ENCODE results near the gene P2RX7. TPM values are rescaled to one million over a fixed set of nuclear protein-coding genes. Genes with fewer than 3 reads are reported as not detected.

The P2RX7 gene
- polyA plus RNA-seq, 2 of the 4 experiments (the other 2 are of a cell fraction): 0.03 TPM; not detected in 1

DNA sequence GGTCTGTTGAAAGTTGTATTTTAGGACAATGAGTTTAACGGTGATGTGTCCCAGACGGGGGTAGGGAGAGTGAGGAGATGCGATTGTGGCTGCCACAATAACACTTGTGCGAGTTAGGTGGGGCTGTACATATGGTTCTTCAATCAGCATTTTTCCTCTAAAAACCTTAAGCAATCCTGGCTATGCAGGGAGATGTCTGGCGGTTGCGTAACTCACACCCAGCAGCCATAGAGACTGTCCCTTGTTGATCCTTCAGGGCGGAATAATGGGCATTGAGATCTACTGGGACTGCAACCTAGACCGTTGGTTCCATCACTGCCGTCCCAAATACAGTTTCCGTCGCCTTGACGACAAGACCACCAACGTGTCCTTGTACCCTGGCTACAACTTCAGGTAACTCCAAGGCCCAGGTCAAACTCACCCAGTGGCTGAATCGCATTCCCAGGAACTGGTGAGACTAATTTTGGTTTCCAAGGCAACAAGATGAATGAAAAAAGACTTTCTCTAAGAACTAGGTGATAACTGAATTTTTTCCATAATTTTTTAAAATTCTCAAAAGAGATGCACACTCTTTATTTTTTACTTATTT, 34.6 kb downstream of the P2RX7 start:
- no peaks in the 10 kb centered on the region for H3K4me1 ChIP-seq
- ATAC-seq (no peak; a peak in 2 of 6 replicates), DNase-seq (ENCODE audit: low read depth in 1 of 2, low spot score in 1 of 2) (no peak), FAIRE-seq (no peak)
- no peak for TF ChIP-seq ZFP36 (IDR thresholded peaks at IDR 0.05; ENCODE audit: borderline replicate concordance, partially characterized antibody)
- peak; percentile 53 to 75; a peak in 2 of 4 replicates for TF ChIP-seq CEBPB (IDR thresholded peaks at IDR 0.05)
- no peak overlapping the region for H3K4me3 ChIP-seq
- H3K9me3 ChIP-seq: no peaks in the 10 kb centered on the region
- H3K4me2 ChIP-seq: no peak overlapping the region
- 64% methylated on average over 14 of the region's 14 CpGs for WGBS (ENCODE audit: missing lambda C conversion rate)
- no peak overlapping the region for H3K27ac ChIP-seq
- ChIA-PET POLR2A (no interaction called here), CTCF (interaction anchor here (0.6 kb wide), 3 partner anchors 35 to 110 kb away, joined by 3 to 4 read pairs (median 4); partner anchors contain the start of gene P2RX7)

DNA sequence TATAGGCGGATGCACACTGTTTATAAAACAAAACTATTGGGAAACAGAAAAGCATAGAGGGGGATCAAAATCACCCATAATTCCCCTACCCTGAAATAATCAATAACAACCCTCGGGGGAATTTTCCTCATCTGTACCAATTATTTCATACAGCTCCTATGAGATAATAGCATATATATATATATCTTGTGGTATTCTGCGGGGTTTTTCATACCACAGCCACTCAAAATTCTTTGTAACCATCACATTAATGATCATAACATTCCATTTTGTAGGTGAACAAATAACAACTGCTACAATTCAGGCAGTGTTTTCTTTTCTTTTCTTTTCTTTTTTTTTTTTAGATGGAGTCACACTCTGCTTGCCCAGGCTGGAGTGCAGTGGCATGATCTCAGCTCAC, 35.3 kb downstream of the P2RX7 start:
- no peak for TF ChIP-seq FOSL2 (IDR thresholded peaks at IDR 0.05)
- no peak for TF ChIP-seq FOSL2 (CRISPR knock-in tag; IDR thresholded peaks at IDR 0.05)
- TF ChIP-seq ZSCAN20 (CRISPR knock-in tag; IDR thresholded peaks at IDR 0.05): no peak
- TF ChIP-seq EHF (CRISPR knock-in tag; IDR thresholded peaks at IDR 0.05): no peak
- TF ChIP-seq FOXS1 (CRISPR knock-in tag; IDR thresholded peaks at IDR 0.05): no peak
- no peak for TF ChIP-seq MAZ (IDR thresholded peaks at IDR 0.05; ENCODE audit: borderline replicate concordance, low read depth, low read length)
- TF ChIP-seq FOSB (CRISPR knock-in tag; IDR thresholded peaks at IDR 0.05): no peak
- TF ChIP-seq ZNF302 (CRISPR knock-in tag; IDR thresholded peaks at IDR 0.05): no peak
- no peak for TF ChIP-seq TP53 (CRISPR knock-in tag; IDR thresholded peaks at IDR 0.05)
- no peak for TF ChIP-seq CTCF (IDR thresholded peaks at IDR 0.05)
- no peak for TF ChIP-seq MYC (IDR thresholded peaks at IDR 0.05; ENCODE audit: borderline replicate concordance, low read length)
- TF ChIP-seq, protein P1, sequence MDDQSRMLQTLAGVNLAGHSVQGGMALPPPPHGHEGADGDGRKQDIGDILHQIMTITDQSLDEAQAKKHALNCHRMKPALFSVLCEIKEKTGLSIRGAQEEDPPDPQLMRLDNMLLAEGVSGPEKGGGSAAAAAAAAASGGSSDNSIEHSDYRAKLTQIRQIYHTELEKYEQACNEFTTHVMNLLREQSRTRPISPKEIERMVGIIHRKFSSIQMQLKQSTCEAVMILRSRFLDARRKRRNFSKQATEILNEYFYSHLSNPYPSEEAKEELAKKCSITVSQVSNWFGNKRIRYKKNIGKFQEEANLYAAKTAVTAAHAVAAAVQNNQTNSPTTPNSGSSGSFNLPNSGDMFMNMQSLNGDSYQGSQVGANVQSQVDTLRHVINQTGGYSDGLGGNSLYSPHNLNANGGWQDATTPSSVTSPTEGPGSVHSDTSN (IDR thresholded peaks at IDR 0.05): no peak
- TF ChIP-seq RARB (CRISPR knock-in tag; IDR thresholded peaks at IDR 0.05): no peak
- no peak for DNase-seq (ENCODE audit: low read depth in 1 of 2, low spot score in 1 of 2)
- Histone ChIP-seq H3K4me2 (no peak overlapping the region), H3K9me3 (no peaks in the 10 kb centered on the region), H3K4me3 (no peak overlapping the region), H3K4me1 (no peaks in the 10 kb centered on the region), H3K27ac (no peak overlapping the region)
- no peak for ATAC-seq
- ChIA-PET POLR2A (no interaction called here), CTCF (interaction anchor here (0.6 to 1.7 kb wide), 2 partner anchors 108 to 109 kb away, joined by 4 read pairs; no protein-coding TSS in a partner anchor)
- FAIRE-seq: no peak
- WGBS (ENCODE audit: missing lambda C conversion rate): 35% methylated on average over 3 of the region's 3 CpGs

DNA sequence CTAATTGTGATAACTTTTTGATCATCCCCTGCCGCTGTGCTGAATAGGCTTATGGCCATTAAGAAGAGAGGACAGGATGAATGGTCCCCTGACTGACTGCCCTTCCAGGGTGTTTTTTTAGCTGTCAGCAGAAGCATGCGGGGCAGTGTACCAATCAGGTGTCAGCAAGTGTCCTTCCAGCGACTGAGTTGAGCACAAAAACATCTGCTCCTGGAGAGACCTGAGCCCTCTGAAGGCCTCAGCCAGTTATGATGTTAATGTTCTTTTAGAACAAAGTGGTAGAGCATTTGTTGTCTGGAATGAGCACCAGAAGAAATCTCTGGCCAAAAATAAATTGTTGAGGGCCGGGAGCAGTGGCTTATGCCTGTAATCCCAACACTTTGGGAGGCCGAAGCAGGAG, 37.5 kb downstream of the P2RX7 start:
- no peak for DNase-seq (ENCODE audit: low read depth in 1 of 2, low spot score in 1 of 2)
- H3K9me3 ChIP-seq: no peaks in the 10 kb centered on the region
- no peak for ATAC-seq
- FAIRE-seq: no peak
- H3K4me1 ChIP-seq: no peaks in the 10 kb centered on the region
- no peak for TF ChIP-seq HOXB13 (CRISPR knock-in tag; IDR thresholded peaks at IDR 0.05; ENCODE audit: low read depth)
- no peak for TF ChIP-seq FOXS1 (CRISPR knock-in tag; IDR thresholded peaks at IDR 0.05)
- no peak for TF ChIP-seq MYC (IDR thresholded peaks at IDR 0.05; ENCODE audit: borderline replicate concordance, low read length)
- TF ChIP-seq RARB (CRISPR knock-in tag; IDR thresholded peaks at IDR 0.05): no peak
- TF ChIP-seq HOXB5 (CRISPR knock-in tag; IDR thresholded peaks at IDR 0.05): no peak
- TF ChIP-seq FOSB (CRISPR knock-in tag; IDR thresholded peaks at IDR 0.05): no peak
- no peak for TF ChIP-seq BHLHE40 (IDR thresholded peaks at IDR 0.05; ENCODE audit: low read depth, low read length)
- no peak for TF ChIP-seq MAFK (IDR thresholded peaks at IDR 0.05; ENCODE audit: partially characterized antibody)
- TF ChIP-seq ELK1 (IDR thresholded peaks at IDR 0.05; ENCODE audit: low read depth, low read length): no peak
- TF ChIP-seq POLR2A (IDR thresholded peaks at IDR 0.05; ENCODE audit: low read length): no peak
- TF ChIP-seq, protein P1 (IDR thresholded peaks at IDR 0.05): no peak
- no peak for TF ChIP-seq PHF8 (IDR thresholded peaks at IDR 0.05; ENCODE audit: borderline replicate concordance, low read depth)
- TF ChIP-seq RCOR1 (IDR thresholded peaks at IDR 0.05; ENCODE audit: low read depth, low read length): no peak
- TF ChIP-seq FOSL2 (IDR thresholded peaks at IDR 0.05): no peak
- TF ChIP-seq FOSL2 (CRISPR knock-in tag; IDR thresholded peaks at IDR 0.05): no peak
- TF ChIP-seq CBX8 (IDR thresholded peaks at IDR 0.05): no peak
- no peak for TF ChIP-seq SREBF2 (IDR thresholded peaks at IDR 0.05)
- TF ChIP-seq KDM5A (IDR thresholded peaks at IDR 0.05): no peak
- no peak for TF ChIP-seq HDAC2 (IDR thresholded peaks at IDR 0.05)
- no peak for TF ChIP-seq ESRRA (IDR thresholded peaks at IDR 0.05; ENCODE audit: borderline replicate concordance, low read length)
- CTCF ChIA-PET: interaction anchor here (1.3 kb wide), 1 partner anchor 12 kb away, joined by 4 read pairs; no protein-coding TSS in a partner anchor
- H3K27ac ChIP-seq: no peak overlapping the region
- no peak overlapping the region for H3K4me2 ChIP-seq
- no peak overlapping the region for H3K4me3 ChIP-seq
- POLR2A ChIA-PET: no interaction called here
- 48% methylated on average over 5 of the region's 5 CpGs for WGBS (ENCODE audit: missing lambda C conversion rate)
